ENCODE measurements around the gene TLCD1. TPM values are rescaled to one million over a fixed set of nuclear protein-coding genes. Genes with fewer than 3 reads are reported as not detected.
A peak's percentile ranks its signal among the peaks of the same experiment; 100 is the strongest.

TLCD1 gene
- total and polyA plus RNA-seq, 2 experiments from 2014 or later, result 26.5 to 47.0 TPM

DNA sequence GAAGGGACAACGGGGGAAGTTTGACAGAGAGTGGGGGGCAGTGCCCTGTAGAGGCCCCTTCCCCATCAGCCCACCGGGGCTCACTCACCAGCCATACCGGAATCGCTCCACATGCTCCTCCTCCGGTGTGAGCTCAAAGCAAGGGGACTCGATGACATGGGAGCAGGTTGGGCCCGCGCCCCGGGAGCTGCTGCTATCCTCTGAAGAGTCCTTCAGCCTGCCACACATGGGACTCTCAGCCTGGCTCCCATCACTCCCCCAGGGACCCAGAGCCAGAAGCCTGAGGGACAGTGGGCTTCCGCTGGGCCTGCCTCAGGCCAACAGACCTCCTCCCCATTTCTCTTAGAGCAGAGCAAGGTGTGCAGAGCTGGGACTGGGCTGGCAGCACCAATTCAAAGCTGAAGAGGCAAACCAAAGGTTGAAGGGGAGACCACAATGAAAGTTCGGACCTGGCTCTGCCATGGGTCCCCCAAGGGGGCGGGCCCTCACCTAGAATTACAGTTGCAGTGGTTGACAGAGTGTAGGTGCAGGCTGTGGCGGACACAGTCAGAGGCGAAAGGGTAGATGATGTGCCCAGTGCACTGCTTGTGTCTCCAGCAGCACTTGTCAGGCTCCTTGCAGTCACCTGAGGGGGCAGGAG lies 21.7 kb downstream of the TLCD1 start:
- Mint-ChIP-seq H3K4me1 (peaks cover 44% of the 10 kb centered on the region), H3K27ac (peak overlapping the region; percentile 39; the same call in 1 of the 2 replicates), H3K9me3 (no peaks in the 10 kb centered on the region; the same call in 2 of the 3 replicates), H3K36me3 (ENCODE audit: low read depth) (peaks cover 57% of the 10 kb centered on the region), H3K27me3 (ENCODE audit: insufficient read depth, low read depth, poor library complexity) (peaks cover 24% of the 10 kb centered on the region), H3K4me3 (no peak overlapping the region)
- Histone ChIP-seq H3K36me3 (ENCODE audit: insufficient read depth) (peaks cover 8% of the 10 kb centered on the region; the same call in 1 of the 2 replicates), H3K4me3 (no peak overlapping the region), H3K9me2 (ENCODE audit: insufficient read depth) (no peaks in the 10 kb centered on the region), H3K4me1 (ENCODE audit: insufficient read depth) (peaks cover 9% of the 10 kb centered on the region; the same call in 1 of the 2 replicates), H3K27me3 (ENCODE audit: insufficient read depth) (no peaks in the 10 kb centered on the region), H2AFZ (no peak overlapping the region), H3K27ac (ENCODE audit: low read depth) (peak overlapping the region; percentile 45; the same call in 1 of the 2 replicates), H4K20me1 (replicated peaks; ENCODE audit: insufficient read depth) (peaks cover 7% of the 10 kb centered on the region; the same call in 1 of the 2 replicates), H3K79me2 (replicated peaks; ENCODE audit: insufficient read depth) (peaks cover 7% of the 10 kb centered on the region; the same call in 1 of the 2 replicates), H3K4me2 (no peak overlapping the region), H3F3A (replicated peaks; ENCODE audit: low read depth) (peaks cover 16% of the 10 kb centered on the region)
- DNase-seq (ENCODE audit: low spot score) (no peak), ATAC-seq (no peak)
- TF ChIP-seq STAT1 (IDR thresholded peaks at IDR 0.05; ENCODE audit: unreplicated experiment) (no peak), JUNB (IDR thresholded peaks at IDR 0.05; ENCODE audit: unreplicated experiment) (no peak), ZNF114 (CRISPR knock-in tag; IDR thresholded peaks at IDR 0.05) (no peak), EZH2phosphoT487 (IDR thresholded peaks at IDR 0.05; ENCODE audit: unreplicated experiment) (no peak), EZH2 (IDR thresholded peaks at IDR 0.05; ENCODE audit: low read depth, unreplicated experiment) (no peak), NANOG (IDR thresholded peaks at IDR 0.05; ENCODE audit: borderline replicate concordance) (no peak), CREB1 (CRISPR knock-in tag; IDR thresholded peaks at IDR 0.05; ENCODE audit: low read depth) (no peak), ZNF331 (CRISPR knock-in tag; IDR thresholded peaks at IDR 0.05; ENCODE audit: low read depth) (no peak), POLR2AphosphoS5 (IDR thresholded peaks at IDR 0.05; ENCODE audit: low read depth) (no peak)
- TF ChIP-seq, protein P1, sequence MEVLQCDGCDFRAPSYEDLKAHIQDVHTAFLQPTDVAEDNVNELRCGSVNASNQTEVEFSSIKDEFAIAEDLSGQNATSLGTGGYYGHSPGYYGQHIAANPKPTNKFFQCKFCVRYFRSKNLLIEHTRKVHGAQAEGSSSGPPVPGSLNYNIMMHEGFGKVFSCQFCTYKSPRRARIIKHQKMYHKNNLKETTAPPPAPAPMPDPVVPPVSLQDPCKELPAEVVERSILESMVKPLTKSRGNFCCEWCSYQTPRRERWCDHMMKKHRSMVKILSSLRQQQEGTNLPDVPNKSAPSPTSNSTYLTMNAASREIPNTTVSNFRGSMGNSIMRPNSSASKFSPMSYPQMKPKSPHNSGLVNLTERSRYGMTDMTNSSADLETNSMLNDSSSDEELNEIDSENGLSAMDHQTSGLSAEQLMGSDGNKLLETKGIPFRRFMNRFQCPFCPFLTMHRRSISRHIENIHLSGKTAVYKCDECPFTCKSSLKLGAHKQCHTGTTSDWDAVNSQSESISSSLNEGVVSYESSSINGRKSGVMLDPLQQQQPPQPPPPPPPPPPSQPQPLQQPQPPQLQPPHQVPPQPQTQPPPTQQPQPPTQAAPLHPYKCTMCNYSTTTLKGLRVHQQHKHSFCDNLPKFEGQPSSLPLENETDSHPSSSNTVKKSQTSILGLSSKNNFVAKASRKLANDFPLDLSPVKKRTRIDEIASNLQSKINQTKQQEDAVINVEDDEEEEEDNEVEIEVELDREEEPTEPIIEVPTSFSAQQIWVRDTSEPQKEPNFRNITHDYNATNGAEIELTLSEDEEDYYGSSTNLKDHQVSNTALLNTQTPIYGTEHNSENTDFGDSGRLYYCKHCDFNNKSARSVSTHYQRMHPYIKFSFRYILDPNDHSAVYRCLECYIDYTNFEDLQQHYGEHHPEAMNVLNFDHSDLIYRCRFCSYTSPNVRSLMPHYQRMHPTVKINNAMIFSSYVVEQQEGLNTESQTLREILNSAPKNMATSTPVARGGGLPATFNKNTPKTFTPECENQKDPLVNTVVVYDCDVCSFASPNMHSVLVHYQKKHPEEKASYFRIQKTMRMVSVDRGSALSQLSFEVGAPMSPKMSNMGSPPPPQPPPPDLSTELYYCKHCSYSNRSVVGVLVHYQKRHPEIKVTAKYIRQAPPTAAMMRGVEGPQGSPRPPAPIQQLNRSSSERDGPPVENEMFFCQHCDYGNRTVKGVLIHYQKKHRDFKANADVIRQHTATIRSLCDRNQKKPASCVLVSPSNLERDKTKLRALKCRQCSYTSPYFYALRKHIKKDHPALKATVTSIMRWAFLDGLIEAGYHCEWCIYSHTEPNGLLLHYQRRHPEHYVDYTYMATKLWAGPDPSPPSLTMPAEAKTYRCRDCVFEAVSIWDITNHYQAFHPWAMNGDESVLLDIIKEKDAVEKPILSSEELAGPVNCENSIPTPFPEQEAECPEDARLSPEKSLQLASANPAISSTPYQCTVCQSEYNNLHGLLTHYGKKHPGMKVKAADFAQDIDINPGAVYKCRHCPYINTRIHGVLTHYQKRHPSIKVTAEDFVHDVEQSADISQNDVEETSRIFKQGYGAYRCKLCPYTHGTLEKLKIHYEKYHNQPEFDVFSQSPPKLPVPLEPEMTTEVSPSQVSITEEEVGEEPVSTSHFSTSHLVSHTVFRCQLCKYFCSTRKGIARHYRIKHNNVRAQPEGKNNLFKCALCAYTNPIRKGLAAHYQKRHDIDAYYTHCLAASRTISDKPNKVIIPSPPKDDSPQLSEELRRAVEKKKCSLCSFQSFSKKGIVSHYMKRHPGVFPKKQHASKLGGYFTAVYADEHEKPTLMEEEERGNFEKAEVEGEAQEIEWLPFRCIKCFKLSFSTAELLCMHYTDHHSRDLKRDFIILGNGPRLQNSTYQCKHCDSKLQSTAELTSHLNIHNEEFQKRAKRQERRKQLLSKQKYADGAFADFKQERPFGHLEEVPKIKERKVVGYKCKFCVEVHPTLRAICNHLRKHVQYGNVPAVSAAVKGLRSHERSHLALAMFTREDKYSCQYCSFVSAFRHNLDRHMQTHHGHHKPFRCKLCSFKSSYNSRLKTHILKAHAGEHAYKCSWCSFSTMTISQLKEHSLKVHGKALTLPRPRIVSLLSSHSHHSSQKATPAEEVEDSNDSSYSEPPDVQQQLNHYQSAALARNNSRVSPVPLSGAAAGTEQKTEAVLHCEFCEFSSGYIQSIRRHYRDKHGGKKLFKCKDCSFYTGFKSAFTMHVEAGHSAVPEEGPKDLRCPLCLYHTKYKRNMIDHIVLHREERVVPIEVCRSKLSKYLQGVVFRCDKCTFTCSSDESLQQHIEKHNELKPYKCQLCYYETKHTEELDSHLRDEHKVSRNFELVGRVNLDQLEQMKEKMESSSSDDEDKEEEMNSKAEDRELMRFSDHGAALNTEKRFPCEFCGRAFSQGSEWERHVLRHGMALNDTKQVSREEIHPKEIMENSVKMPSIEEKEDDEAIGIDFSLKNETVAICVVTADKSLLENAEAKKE (CRISPR knock-in tag; IDR thresholded peaks at IDR 0.05), result no peak
- TF ChIP-seq, protein P2, sequence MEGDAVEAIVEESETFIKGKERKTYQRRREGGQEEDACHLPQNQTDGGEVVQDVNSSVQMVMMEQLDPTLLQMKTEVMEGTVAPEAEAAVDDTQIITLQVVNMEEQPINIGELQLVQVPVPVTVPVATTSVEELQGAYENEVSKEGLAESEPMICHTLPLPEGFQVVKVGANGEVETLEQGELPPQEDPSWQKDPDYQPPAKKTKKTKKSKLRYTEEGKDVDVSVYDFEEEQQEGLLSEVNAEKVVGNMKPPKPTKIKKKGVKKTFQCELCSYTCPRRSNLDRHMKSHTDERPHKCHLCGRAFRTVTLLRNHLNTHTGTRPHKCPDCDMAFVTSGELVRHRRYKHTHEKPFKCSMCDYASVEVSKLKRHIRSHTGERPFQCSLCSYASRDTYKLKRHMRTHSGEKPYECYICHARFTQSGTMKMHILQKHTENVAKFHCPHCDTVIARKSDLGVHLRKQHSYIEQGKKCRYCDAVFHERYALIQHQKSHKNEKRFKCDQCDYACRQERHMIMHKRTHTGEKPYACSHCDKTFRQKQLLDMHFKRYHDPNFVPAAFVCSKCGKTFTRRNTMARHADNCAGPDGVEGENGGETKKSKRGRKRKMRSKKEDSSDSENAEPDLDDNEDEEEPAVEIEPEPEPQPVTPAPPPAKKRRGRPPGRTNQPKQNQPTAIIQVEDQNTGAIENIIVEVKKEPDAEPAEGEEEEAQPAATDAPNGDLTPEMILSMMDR (conservative IDR thresholded peaks at IDR 0.05; ENCODE audit: low read depth in 2 of 2), result no peak
- TF ChIP-seq, protein P3, sequence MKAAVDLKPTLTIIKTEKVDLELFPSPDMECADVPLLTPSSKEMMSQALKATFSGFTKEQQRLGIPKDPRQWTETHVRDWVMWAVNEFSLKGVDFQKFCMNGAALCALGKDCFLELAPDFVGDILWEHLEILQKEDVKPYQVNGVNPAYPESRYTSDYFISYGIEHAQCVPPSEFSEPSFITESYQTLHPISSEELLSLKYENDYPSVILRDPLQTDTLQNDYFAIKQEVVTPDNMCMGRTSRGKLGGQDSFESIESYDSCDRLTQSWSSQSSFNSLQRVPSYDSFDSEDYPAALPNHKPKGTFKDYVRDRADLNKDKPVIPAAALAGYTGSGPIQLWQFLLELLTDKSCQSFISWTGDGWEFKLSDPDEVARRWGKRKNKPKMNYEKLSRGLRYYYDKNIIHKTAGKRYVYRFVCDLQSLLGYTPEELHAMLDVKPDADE (IDR thresholded peaks at IDR 0.05), result no peak

Measured in GM23338 (cell line).